Measurements from ENCODE around the gene OXSR1.
A peak's percentile ranks its signal among the peaks of the same experiment; 100 is the strongest.
"Not testable (repeated sequence)": the region's sequence is repeated elsewhere in the genome, so short reads cannot be mapped to it uniquely, and the experiment has no call there.

The OXSR1 gene

GRCh38 chr3:38276081-38276916 lies 111.0 kb downstream of the OXSR1 start:
- no peak for DNase-seq

GRCh38 chr3:38276917-38277630 lies 111.7 kb downstream of the OXSR1 start:
- no peak for DNase-seq

- DNase-seq, result no peak
These were observed 113.5 kb downstream of the OXSR1 start for GRCh38 chr3:38278841-38279240.

GRCh38 chr3:38281895-38282686 lies 116.8 kb downstream of the OXSR1 start, which contains the start of gene SLC22A14:
Gene SLC22A14 (plus strand): TSS chr3:38282294. CDS start chr3:38306027, 23,733 bp downstream.
- no peak for DNase-seq

GRCh38 chr3:38283810-38284755 lies 118.7 kb downstream of the OXSR1 start:
- DNase-seq, result peak; percentile 50

DNA sequence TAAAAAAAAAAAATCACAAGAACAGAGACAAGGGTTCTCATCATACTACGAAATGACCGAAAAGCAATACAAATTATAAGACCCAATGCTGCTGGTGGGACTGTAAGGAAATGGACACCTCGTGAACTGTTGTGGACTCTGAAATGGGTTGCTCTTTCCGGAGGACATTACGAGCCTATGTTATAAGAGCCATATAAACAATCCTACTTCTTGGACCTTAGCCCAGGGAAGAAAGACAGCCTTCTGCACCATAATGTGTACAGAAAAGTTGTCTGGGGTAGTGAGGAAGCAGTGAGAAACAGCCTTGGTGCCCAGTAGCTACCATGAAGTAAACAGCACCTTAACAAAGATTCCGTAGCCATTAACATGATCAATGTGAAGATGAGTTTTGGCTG lies 119.4 kb downstream of the OXSR1 start:
- DNase-seq, result no peak

- DNase-seq, result not testable (repeated sequence)
These were observed 124.2 kb downstream of the OXSR1 start for GRCh38 chr3:38289286-38290217.

DNA sequence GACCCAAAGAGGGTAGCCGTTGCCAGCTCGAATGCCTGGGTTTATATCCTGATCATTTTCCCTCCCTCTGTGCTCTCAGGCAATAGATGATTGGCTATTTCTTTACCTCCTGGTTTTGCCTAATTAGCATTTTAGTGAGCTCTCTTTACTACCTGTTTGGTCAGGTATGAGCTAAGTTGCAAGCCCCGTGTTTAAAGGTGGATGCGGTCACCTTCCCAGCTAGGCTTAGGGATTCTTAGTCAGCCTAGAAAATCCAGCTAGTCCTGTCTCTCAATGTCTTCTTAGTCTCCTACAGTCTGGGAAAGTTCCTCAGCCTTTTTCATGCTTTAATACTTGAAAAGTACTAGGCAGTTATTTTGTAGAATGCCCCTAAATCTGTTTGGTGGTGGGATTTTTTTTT lies 131.7 kb downstream of the OXSR1 start:
- DNase-seq, result not testable (repeated sequence)

DNA sequence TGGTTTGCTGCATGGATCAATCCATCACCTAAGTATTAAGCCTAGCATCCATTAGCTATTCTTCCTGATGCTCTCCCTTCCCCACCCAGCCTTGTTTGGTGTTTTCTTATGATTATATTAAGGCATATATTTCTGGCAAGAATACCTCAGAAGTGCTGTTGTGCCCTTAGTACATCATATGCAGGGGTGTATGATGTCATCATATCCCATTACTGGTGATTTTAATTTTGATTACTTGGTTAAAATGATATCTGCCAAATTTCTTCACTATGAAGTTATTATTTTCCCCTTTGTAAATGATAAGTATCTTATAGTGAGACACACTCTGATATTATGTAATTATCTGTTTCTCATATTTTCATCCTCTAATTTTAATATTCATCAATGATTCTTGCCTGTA lies 132.2 kb downstream of the OXSR1 start:
- DNase-seq, result no peak

GRCh38 chr3:38297947-38298711 lies 132.8 kb downstream of the OXSR1 start:
- peak; percentile 19 for DNase-seq

All from EL (cell line).